ENCODE results near the gene MAP4K3.

GRCh38 chr2:39335930-39336329 is 101.2 kb downstream of the MAP4K3 start:
- no peak for TF ChIP-seq POLR2A (IDR thresholded peaks at IDR 0.05; ENCODE audit: low read length)
- TF ChIP-seq GATA1 (IDR thresholded peaks at IDR 0.05; ENCODE audit: low read depth, low read length), result no peak

Data from erythroblast (primary cell).